IMR-90 (cell line): ENCODE measurements around the gene KRT10. TPM values are rescaled to one million over a fixed set of nuclear protein-coding genes. Genes with fewer than 3 reads are reported as not detected.

Experiments
- ATAC-seq: fragments of 200-7000 bp; cut with Tn5 transposase; 2 replicates; pipeline ENCODE4 v1.9.1; 2020; ENCODE audit warnings: low read depth, mild to moderate bottlenecking, moderate library complexity
- BruUV-seq: library from RNA; stranded (reverse); fragments of 400-500 nt; replicated peaks from 2 replicates; lab custom pipeline; 2021; lab: Mats Ljungman, UMichigan
- CTCF ChIA-PET: fragments of 300-600 bp; formaldehyde crosslinking; extraction: SDS; loops from one replicate; lab custom pipeline; 2021; ENCODE audit warnings: antibody characterized with exemption; lab: Yijun Ruan, JAX
- POLR2A ChIA-PET: fragments of 300-600 bp; sonication (Branson Sonifier 250); formaldehyde crosslinking; loops from one replicate; lab custom pipeline; 2022; ENCODE audit warnings: antibody characterized with exemption; ENCODE audit not compliant: unreplicated experiment; lab: Charles Lee
- DNase-seq: peaks from one replicate; pipeline ENCODE4 v3.0.0; 2013
- H2AFZ ChIP-seq: replicated peaks from 2 replicates; pipeline ENCODE3; 2013; ENCODE audit warnings: low read length, mild to moderate bottlenecking; ENCODE audit not compliant: poor library complexity
- H2AK5ac ChIP-seq: 2 replicates; pipeline ENCODE4 v1.6.1; 2013; ENCODE audit warnings: low read depth, low read length, inconsistent platforms
- H2AK9ac ChIP-seq: replicated peaks from 2 replicates; pipeline ENCODE3; 2013; ENCODE audit warnings: mild to moderate bottlenecking, low read depth, low read length, moderate library complexity; ENCODE audit not compliant: poor library complexity
- H2BK120ac ChIP-seq: 2 replicates; pipeline ENCODE4 v1.6.1; 2013; ENCODE audit warnings: low read depth, low read length, inconsistent platforms
- H2BK15ac ChIP-seq: 3 replicates; pipeline ENCODE4 v1.6.1; 2013; ENCODE audit warnings: low read depth, low read length, inconsistent platforms
- H2BK20ac ChIP-seq: 2 replicates; pipeline ENCODE4 v1.6.1; 2013; ENCODE audit warnings: low read depth, mild to moderate bottlenecking, inconsistent platforms, low read length, moderate library complexity
- H2BK5ac ChIP-seq: 2 replicates; pipeline ENCODE4 v1.6.1; 2013; ENCODE audit warnings: mild to moderate bottlenecking, low read depth, low read length, inconsistent platforms; ENCODE audit not compliant: poor library complexity, severe bottlenecking
- H3K14ac ChIP-seq: replicated peaks from 2 replicates; pipeline ENCODE4 v1.6.1; 2013; ENCODE audit warnings: low read depth, low read length, inconsistent platforms
- H3K18ac ChIP-seq: 2 replicates; pipeline ENCODE4 v1.6.1; 2013; ENCODE audit warnings: low read depth, low read length, control low read depth
- H3K23ac ChIP-seq: 2 replicates; pipeline ENCODE4 v1.6.1; 2013; ENCODE audit warnings: low read depth, low read length, inconsistent platforms
- H3K27ac ChIP-seq: 2 replicates; pipeline ENCODE4 v1.5.1; 2013; ENCODE audit warnings: mild to moderate bottlenecking, control low read depth, low read length; ENCODE audit not compliant: insufficient read depth
- H3K27me3 ChIP-seq: 2 replicates; pipeline ENCODE4 v1.6.1; 2013; ENCODE audit warnings: low read length; ENCODE audit not compliant: control insufficient read depth, insufficient read depth
- H3K36me3 ChIP-seq: 2 replicates; pipeline ENCODE4 v1.6.1; 2013; ENCODE audit warnings: low read length, mixed read lengths; ENCODE audit not compliant: control insufficient read depth, insufficient read depth
- H3K4ac ChIP-seq: 2 replicates; pipeline ENCODE4 v1.6.1; 2013; ENCODE audit warnings: low read depth, low read length, inconsistent platforms
- H3K4me1 ChIP-seq: 2 replicates; pipeline ENCODE4 v1.6.1; 2013; ENCODE audit warnings: low read length, mixed read lengths; ENCODE audit not compliant: control insufficient read depth, insufficient read depth
- H3K4me2 ChIP-seq: 2 replicates; pipeline ENCODE4 v1.6.1; 2013; ENCODE audit warnings: low read depth, mild to moderate bottlenecking, control low read depth, low read length, moderate library complexity
- H3K4me3 ChIP-seq: 2 replicates; pipeline ENCODE4 v1.5.1; 2013; ENCODE audit warnings: low read depth, mild to moderate bottlenecking, control low read depth, low read length, moderate library complexity; ENCODE audit not compliant: insufficient read depth
- H3K56ac ChIP-seq: 2 replicates; pipeline ENCODE4 v1.6.1; 2013; ENCODE audit warnings: low read length, inconsistent platforms; ENCODE audit not compliant: insufficient read depth; ENCODE audit errors: extremely low read depth
- H3K79me1 ChIP-seq, 2 experiments: 2 replicates each; pipeline ENCODE4 v1.6.1; 2013; ENCODE audit warnings: low read length in 2 of 2, inconsistent platforms in 1 of 2, low read depth in 1 of 2
- H3K9ac ChIP-seq: 2 replicates; pipeline ENCODE4 v1.6.1; 2013; ENCODE audit warnings: low read depth, low read length, control low read depth
- H3K9me1 ChIP-seq: 2 replicates; pipeline ENCODE4 v1.6.1; 2013; ENCODE audit warnings: low read length, inconsistent platforms; ENCODE audit not compliant: insufficient read depth
- H3K9me3 ChIP-seq: 2 replicates; pipeline ENCODE4 v1.6.1; 2013; ENCODE audit warnings: low read length; ENCODE audit not compliant: control insufficient read depth, insufficient read depth
- H4K20me1 ChIP-seq: 2 replicates; pipeline ENCODE4 v1.6.1; 2013; ENCODE audit warnings: low read length, inconsistent platforms; ENCODE audit not compliant: insufficient read depth
- H4K5ac ChIP-seq: 2 replicates; pipeline ENCODE4 v1.6.1; 2013; ENCODE audit warnings: mild to moderate bottlenecking, low read depth, low read length, control low read depth
- H4K8ac ChIP-seq, 2 experiments: 2 replicates each; pipeline ENCODE4 v1.6.1; 2013; ENCODE audit warnings: low read depth in 2 of 2, low read length in 2 of 2, control low read depth in 1 of 2, inconsistent platforms in 1 of 2
- H4K91ac ChIP-seq: 2 replicates; pipeline ENCODE4 v1.6.1; 2013; ENCODE audit warnings: low read depth, low read length, inconsistent platforms; ENCODE audit not compliant: insufficient read depth
- BHLHE40 ChIP-seq: fragments of 150-350 bp; IDR thresholded peaks from 2 replicates; pipeline ENCODE4 v1.6.1; 2016; ENCODE audit warnings: mild to moderate bottlenecking, low read depth, low read length
- CEBPB ChIP-seq: IDR thresholded peaks from 2 replicates; pipeline ENCODE4 v1.6.1; 2012; ENCODE audit warnings: low read depth, low read length, improper control_type of control experiment
- CHD1 ChIP-seq: IDR thresholded peaks from 2 replicates; pipeline ENCODE4 v1.6.1; 2012; ENCODE audit warnings: low read depth, low read length, improper control_type of control experiment
- FOS ChIP-seq: fragments of 150-350 bp; IDR thresholded peaks from 2 replicates; pipeline ENCODE4 v1.6.1; 2016; ENCODE audit warnings: low read depth, low read length
- MAFK ChIP-seq: IDR thresholded peaks from 2 replicates; pipeline ENCODE4 v1.6.1; 2012; ENCODE audit warnings: low read depth, low read length, improper control_type of control experiment
- MXI1 ChIP-seq: IDR thresholded peaks from 2 replicates; pipeline ENCODE4 v1.6.1; 2012; ENCODE audit warnings: low read depth, mild to moderate bottlenecking, low read length, moderate library complexity, borderline replicate concordance
- POLR2A ChIP-seq: IDR thresholded peaks from 2 replicates; pipeline ENCODE4 v1.6.1; 2012; ENCODE audit warnings: mild to moderate bottlenecking, low read depth, low read length
- RAD21 ChIP-seq: IDR thresholded peaks from 2 replicates; pipeline ENCODE4 v1.6.1; 2012; ENCODE audit warnings: low read length, improper control_type of control experiment
- RCOR1 ChIP-seq: IDR thresholded peaks from 2 replicates; pipeline ENCODE4 v1.6.1; 2012; ENCODE audit warnings: mild to moderate bottlenecking, low read length, improper control_type of control experiment; ENCODE audit not compliant: insufficient replicate concordance
- RFX5 ChIP-seq: IDR thresholded peaks from 2 replicates; pipeline ENCODE4 v1.8.0; 2012; ENCODE audit warnings: low read depth, mild to moderate bottlenecking, low read length, moderate library complexity
- SMC3 ChIP-seq: fragments of 150-350 bp; IDR thresholded peaks from 2 replicates; pipeline ENCODE4 v1.6.1; 2016; ENCODE audit warnings: low read depth, mild to moderate bottlenecking, antibody characterized with exemption, low read length, moderate library complexity
- WGBS, 2 experiments: methylation state at CpG; one replicate each; pipeline versions ENCODE4 v1.1.5 to v1.1.7; 2013; ENCODE audit warnings: missing lambda C conversion rate in 2 of 2; ENCODE audit not compliant: insufficient read length in 1 of 2; ENCODE audit errors: extremely low coverage in 2 of 2; 5-methylcytosine and 5-hydroxymethylcytosine counted together
- dilution Hi-C: fragments of 300-500 bp; cut with HindIII; formaldehyde crosslinking; loops from one replicate; pipeline ENCODE4 v1.14.3; 2018; ENCODE audit warnings: low sequenced_read_pairs; ENCODE audit not compliant: unreplicated experiment
- in situ Hi-C: fragments of 300-500 bp; cut with MboI; formaldehyde crosslinking; loops from 3 replicates; pipeline ENCODE4 v1.14.3; 2019; ENCODE audit warnings: low sequenced_read_pairs, inconsistent platforms, mixed read lengths
- intact Hi-C: fragments of 100-400 bp; cut with micrococcal nuclease; formaldehyde crosslinking; loops from 2 replicates; pipeline ENCODE4 v1.10.0; 2022
- polyA plus RNA-seq, 3 experiments: library from polyadenylated mRNA; depleted of rRNA; stranded (reverse); fragments of >200 nt; gene quantifications; 2 replicates each; pipeline ENCODE4 v1.2.3, GENCODE V29; 2012; ENCODE audit warnings: low replicate concordance in 1 of 3
- total RNA-seq: library from RNA; depleted of rRNA; stranded (reverse); fragments of >200 nt; gene quantifications from 2 replicates; pipeline ENCODE4 v1.2.3, GENCODE V29; 2012
- TF ChIP-seq, protein P1 (sequence below): fragments of 150-350 bp; IDR thresholded peaks from 2 replicates; pipeline ENCODE4 v1.6.1; 2016; ENCODE audit warnings: low read depth, mild to moderate bottlenecking, low read length, moderate library complexity, borderline replicate concordance
- TF ChIP-seq, protein P2 (sequence below): fragments of 150-350 bp; IDR thresholded peaks from 2 replicates; pipeline ENCODE4 v1.6.1; 2017; ENCODE audit warnings: mild to moderate bottlenecking, antibody characterized with exemption, low read length, low read depth
- TF ChIP-seq, protein P3 (sequence below): conservative IDR thresholded peaks from 2 replicates; pipeline ENCODE4 v1.5.1; 2012; ENCODE audit warnings: mild to moderate bottlenecking, low read depth, low read length, improper control_type of control experiment

The KRT10 gene
- total and polyA plus RNA-seq, 2 of the 4 experiments (the other 2 are of a cell fraction), result 0.18 to 18.3 TPM

DNA sequence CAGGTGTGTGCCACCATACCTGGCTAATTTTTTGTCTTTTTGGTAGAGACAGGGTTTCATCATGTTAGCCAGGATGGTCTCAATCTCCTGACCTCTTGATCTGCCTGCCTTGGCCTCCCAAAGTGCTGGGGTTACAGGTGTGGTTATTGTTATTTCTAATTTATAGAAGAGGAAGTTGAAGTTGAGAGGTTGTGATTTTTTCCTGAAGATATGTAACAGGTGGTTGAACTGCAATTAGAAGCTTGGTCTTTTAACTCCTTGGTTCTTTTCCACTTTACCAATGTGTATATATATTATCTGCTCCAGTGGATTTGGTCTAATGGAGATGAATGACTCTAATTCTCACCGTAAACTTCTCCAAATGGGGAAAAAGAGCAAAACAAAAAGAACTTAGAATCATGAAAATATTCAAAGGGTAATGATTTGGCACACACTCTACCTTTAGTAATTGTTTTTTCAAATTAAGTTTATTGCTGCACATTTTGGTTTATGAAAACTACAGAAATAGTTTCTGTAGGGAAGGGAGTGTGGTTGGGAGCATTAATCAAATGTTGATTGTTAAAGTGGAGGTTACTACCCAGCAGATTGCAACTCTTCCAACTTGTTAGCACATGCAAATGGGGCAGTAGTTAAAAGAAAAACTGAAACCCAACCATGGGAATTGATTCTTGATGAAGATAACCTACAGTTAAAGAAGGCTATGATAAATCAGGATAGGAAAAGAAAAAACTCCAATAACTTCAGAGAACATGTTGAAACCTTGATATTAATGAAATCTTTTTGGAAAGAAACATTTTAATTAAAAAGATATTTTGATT is 1.8 kb upstream of the KRT10 start:
- H3K79me1 ChIP-seq, result peaks cover 33 to 44% of the 10 kb centered on the region in 2 experiments
- no peak overlapping the region for H3K4me2 ChIP-seq
- no peak overlapping the region for H2AK5ac ChIP-seq
- no peaks in the 10 kb centered on the region for H4K20me1 ChIP-seq
- no peak overlapping the region for H3K27ac ChIP-seq
- no peak overlapping the region for H2BK15ac ChIP-seq
- H3K14ac ChIP-seq, result no peak overlapping the region
- H2AFZ ChIP-seq, result no peak overlapping the region
- no TSS peak for BruUV-seq
- peaks cover 3% of the 10 kb centered on the region for H3K9me1 ChIP-seq
- DNase-seq (no peak), ATAC-seq (no peak)
- no peak overlapping the region for H3K4me3 ChIP-seq
- no peaks in the 10 kb centered on the region for H3K9me3 ChIP-seq
- H2AK9ac ChIP-seq, result no peak overlapping the region
- H3K56ac ChIP-seq, result no peak overlapping the region
- ChIA-PET CTCF (interaction anchor here (0.6 kb wide), 1 partner anchor 18 kb away, joined by 3 read pairs; no protein-coding TSS in a partner anchor), POLR2A (no interaction called here)
- H3K36me3 ChIP-seq, result peaks cover 2% of the 10 kb centered on the region; the same call in 1 of the 2 replicates
- no peak overlapping the region for H3K18ac ChIP-seq
- in situ Hi-C loops (no loop called here), dilution Hi-C loops (no loop called here), intact Hi-C loops (no loop called here)
- H3K4ac ChIP-seq, result no peak overlapping the region
- H4K8ac ChIP-seq, result no peak overlapping the region
- no peak overlapping the region for H4K91ac ChIP-seq
- no peak overlapping the region for H2BK20ac ChIP-seq
- H3K4me1 ChIP-seq, result peaks cover 10% of the 10 kb centered on the region; the same call in 1 of the 2 replicates
- WGBS, 2 experiments, result no CpG with 5 or more reads among the region's 1 CpG
- H3K27me3 ChIP-seq, result no peaks in the 10 kb centered on the region
- no peak overlapping the region for H3K9ac ChIP-seq
- no peak overlapping the region for H2BK120ac ChIP-seq
- no peak overlapping the region for H3K23ac ChIP-seq
- no peak for TF ChIP-seq RAD21
- TF ChIP-seq BHLHE40, result no peak
- TF ChIP-seq FOS, result no peak
- TF ChIP-seq CHD1, result no peak
- no peak for TF ChIP-seq MXI1
- TF ChIP-seq MAFK, result no peak
- TF ChIP-seq, protein P1, sequence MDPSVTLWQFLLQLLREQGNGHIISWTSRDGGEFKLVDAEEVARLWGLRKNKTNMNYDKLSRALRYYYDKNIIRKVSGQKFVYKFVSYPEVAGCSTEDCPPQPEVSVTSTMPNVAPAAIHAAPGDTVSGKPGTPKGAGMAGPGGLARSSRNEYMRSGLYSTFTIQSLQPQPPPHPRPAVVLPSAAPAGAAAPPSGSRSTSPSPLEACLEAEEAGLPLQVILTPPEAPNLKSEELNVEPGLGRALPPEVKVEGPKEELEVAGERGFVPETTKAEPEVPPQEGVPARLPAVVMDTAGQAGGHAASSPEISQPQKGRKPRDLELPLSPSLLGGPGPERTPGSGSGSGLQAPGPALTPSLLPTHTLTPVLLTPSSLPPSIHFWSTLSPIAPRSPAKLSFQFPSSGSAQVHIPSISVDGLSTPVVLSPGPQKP, result no peak
- TF ChIP-seq POLR2A, result no peak
- TF ChIP-seq, protein P2, sequence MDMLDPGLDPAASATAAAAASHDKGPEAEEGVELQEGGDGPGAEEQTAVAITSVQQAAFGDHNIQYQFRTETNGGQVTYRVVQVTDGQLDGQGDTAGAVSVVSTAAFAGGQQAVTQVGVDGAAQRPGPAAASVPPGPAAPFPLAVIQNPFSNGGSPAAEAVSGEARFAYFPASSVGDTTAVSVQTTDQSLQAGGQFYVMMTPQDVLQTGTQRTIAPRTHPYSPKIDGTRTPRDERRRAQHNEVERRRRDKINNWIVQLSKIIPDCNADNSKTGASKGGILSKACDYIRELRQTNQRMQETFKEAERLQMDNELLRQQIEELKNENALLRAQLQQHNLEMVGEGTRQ, result no peak
- no peak for TF ChIP-seq CEBPB
- TF ChIP-seq, protein P3, sequence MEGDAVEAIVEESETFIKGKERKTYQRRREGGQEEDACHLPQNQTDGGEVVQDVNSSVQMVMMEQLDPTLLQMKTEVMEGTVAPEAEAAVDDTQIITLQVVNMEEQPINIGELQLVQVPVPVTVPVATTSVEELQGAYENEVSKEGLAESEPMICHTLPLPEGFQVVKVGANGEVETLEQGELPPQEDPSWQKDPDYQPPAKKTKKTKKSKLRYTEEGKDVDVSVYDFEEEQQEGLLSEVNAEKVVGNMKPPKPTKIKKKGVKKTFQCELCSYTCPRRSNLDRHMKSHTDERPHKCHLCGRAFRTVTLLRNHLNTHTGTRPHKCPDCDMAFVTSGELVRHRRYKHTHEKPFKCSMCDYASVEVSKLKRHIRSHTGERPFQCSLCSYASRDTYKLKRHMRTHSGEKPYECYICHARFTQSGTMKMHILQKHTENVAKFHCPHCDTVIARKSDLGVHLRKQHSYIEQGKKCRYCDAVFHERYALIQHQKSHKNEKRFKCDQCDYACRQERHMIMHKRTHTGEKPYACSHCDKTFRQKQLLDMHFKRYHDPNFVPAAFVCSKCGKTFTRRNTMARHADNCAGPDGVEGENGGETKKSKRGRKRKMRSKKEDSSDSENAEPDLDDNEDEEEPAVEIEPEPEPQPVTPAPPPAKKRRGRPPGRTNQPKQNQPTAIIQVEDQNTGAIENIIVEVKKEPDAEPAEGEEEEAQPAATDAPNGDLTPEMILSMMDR, result no peak
- no peak for TF ChIP-seq RFX5
- TF ChIP-seq SMC3, result no peak
- no peak for TF ChIP-seq RCOR1
- H2BK5ac ChIP-seq, result no peak overlapping the region
- no peak overlapping the region for H4K5ac ChIP-seq
